AG09309 (cell line): ENCODE results near the gene TTC7B.

Experiments used
- DNase-seq: peaks from one replicate; pipeline ENCODE4 v3.0.0-alpha.2; 2010; ENCODE audit warnings: low read depth
- H3K4me3 ChIP-seq: 2 replicates; pipeline ENCODE4 v1.5.1; 2011; ENCODE audit warnings: mild to moderate bottlenecking, low read depth, low read length, moderate library complexity; ENCODE audit not compliant: control insufficient read depth
- TF ChIP-seq, protein P1 (sequence below): IDR thresholded peaks from 2 replicates; pipeline ENCODE4 v1.5.1; 2011; ENCODE audit warnings: mild to moderate bottlenecking, low read depth, low read length, inconsistent platforms; ENCODE audit not compliant: insufficient read depth, control insufficient read depth; ENCODE audit errors: missing control alignments

The TTC7B gene

DNA sequence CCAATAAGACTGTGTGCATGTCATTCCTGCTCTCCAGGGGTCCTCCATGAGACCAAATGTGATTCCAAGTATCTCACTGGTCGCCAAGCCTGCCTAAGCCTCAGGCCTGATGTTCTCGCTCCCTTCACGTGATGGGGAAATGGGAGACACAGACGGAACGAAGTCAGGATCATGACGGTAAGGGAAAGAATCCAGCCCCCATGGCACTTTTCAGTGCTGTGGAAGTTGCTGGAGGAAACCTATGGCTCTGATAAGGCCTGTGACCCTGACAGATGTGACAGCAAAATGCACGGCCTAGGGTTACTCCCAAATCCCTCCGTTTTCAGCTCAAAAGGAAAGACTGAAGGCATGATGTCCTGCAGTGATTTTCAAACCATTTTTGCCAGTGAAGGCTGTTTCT, 234.5 kb downstream of the TTC7B start:
- TF ChIP-seq, protein P1, sequence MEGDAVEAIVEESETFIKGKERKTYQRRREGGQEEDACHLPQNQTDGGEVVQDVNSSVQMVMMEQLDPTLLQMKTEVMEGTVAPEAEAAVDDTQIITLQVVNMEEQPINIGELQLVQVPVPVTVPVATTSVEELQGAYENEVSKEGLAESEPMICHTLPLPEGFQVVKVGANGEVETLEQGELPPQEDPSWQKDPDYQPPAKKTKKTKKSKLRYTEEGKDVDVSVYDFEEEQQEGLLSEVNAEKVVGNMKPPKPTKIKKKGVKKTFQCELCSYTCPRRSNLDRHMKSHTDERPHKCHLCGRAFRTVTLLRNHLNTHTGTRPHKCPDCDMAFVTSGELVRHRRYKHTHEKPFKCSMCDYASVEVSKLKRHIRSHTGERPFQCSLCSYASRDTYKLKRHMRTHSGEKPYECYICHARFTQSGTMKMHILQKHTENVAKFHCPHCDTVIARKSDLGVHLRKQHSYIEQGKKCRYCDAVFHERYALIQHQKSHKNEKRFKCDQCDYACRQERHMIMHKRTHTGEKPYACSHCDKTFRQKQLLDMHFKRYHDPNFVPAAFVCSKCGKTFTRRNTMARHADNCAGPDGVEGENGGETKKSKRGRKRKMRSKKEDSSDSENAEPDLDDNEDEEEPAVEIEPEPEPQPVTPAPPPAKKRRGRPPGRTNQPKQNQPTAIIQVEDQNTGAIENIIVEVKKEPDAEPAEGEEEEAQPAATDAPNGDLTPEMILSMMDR = no peak
- no peak overlapping the region for H3K4me3 ChIP-seq
- DNase-seq = no peak

DNA sequence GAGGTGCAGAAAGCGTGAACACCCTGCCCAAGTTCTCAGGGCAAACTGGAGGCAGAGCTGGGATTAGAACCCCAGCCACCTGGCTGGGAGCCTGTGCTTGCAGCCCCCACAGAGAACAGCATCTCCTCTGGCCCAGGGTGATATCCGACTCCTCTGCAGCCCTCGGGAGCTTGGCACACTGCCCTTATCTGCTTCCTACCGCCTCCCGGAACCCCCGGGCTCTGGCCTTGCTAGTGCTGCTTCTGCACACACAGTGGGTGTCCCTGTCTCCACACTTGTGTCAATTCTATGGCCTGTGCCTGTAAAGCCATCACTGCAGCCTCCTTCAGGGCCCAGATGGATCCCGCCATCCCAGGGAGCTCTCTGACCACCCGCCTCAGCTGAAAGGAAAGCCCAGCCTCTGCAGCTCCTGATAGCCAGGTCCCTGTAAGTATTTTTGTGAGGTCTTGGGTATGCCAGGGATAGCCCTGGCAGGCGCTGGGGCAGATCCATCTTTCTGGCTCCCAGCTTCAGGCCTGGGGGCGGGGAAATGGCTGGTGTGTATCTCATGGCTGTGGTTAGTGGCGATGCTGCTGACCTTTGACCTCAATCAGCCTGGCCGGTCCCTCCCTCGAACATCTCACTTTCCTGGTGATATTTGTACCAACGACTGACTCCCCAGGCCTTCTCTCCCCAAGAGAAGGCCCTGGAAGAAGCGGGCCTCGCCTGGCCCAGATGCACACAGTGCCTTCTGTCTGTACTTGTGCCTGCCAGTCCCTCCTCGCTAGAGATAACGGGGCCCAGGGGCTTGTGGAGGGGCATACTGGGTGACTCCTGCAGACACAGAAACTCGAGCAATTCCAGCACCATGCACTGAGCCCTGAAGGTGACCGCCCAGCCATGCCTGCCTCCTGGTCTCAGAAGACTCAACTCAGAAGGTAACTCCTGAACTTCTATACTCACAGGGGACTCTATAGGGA, 235.6 kb downstream of the TTC7B start:
- no peak for DNase-seq
- TF ChIP-seq, protein P1 = no peak
- no peak overlapping the region for H3K4me3 ChIP-seq

DNA sequence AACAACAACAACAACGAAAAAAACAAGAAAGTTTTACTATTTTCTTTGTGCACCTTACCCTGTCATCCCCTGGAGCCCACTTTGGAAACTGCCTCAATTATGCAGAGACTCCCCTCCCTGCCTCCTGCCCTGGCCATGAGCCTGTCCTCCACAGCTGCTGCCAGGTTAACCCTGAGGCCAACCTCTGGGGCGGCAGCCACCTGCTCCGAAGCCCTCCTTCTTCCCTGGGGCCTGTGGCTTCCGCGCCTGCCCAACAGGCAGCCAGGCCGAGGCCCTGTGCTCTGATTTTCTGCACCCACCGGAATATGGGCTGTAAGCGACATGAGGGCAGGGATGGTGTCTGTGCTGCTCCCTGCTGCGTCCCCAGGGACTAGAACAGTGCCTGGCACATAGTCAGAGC, 236.4 kb downstream of the TTC7B start:
- no peak for DNase-seq
- TF ChIP-seq, protein P1 = no peak
- no peak overlapping the region for H3K4me3 ChIP-seq

DNA sequence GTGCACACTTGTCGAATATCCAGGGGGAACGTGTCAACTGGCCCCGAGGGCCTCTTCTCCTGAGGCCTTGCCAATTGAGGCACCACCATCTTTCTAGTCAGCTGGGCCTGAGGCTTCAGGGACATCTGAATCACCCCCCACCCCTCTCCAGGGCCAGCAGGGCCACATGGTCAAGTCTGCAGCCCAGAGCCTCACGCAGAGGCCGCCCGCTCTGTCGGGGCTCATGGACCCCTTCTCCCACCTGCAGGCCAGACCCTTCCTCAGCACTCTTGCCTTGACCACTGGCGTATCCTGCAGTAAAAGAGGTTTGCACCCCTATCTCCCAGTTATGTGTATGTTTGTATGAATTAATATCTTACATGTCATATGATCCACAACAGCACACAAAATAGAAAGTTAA, 237.1 kb downstream of the TTC7B start:
- no peak overlapping the region for H3K4me3 ChIP-seq
- DNase-seq = no peak
- TF ChIP-seq, protein P1 = no peak

DNA sequence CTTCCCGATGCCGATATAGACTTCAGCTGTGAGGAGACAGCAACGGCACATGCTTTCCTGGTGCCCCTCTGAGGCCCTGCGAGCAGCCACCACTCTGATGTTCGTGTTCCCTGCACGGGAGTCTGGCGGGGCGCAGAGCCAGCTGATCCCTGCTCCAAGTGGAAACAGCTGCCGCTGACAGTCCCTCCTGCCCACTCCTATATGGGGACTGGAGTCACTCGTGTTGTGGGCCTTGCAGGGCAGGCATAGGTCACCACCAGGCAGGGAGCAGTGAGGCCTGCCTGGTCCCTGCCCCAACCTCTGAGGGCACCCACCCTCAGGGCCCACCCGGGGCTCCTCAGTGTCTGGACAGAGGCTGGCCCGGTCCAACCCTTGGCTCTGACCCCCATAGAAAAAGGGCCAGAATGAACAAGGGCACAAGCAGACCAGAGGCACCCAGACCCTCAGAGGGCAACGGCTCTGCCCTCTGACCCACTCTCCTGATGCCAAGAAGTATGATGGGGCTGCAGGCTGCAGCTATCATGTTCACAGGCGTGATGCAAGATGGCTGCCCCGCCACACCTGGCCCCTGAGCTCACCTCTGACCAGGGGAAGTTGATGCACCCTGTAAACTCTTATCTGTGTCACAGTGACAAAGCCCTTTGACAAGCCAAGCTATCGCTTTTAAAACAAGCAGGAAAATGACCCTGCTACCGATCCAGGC, 237.8 kb downstream of the TTC7B start:
- TF ChIP-seq, protein P1 = no peak
- H3K4me3 ChIP-seq = no peak overlapping the region
- no peak for DNase-seq

DNA sequence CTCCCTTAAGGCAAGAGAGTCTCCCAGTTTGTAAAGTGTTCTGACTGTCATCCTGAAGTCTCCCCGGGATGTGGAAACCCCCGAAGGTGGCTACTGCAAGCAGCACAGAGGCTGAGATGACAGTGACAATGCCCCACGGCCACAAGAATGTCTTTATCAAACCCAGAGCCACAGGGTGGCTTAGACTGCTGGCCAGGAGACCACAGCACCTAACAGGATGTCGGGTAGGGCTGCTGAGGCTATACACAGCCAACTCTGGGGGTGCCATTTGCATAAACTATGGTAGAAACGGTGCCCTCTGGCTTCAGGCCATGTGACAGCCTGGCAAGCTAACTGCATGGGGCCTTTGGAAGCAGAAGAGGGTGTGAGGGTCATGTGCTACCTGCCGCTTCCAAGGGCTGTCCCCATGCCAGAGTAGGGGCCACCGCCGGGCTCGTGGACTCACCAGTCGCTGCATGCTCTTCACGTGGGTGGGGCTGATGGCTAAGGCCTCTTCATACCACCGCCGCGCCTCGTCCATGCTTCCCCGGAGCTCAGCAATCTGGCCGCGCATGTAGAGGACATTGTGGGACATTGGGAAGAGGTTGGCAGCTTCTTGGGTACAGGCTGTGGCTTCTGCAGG, 238.5 kb downstream of the TTC7B start:
- TF ChIP-seq, protein P1 = no peak
- no peak overlapping the region for H3K4me3 ChIP-seq
- DNase-seq = no peak
